G401 (cell line): Measurements from ENCODE around the gene INTS11. TPM values are rescaled to one million over a fixed set of nuclear protein-coding genes. Genes with fewer than 3 reads are reported as not detected.

Experiments used
- DNase-seq: peaks from one replicate; pipeline ENCODE4 v3.0.0-alpha.2; 2015; ENCODE audit warnings: low spot score
- in situ Hi-C: cut with HindIII; loops from 2 replicates; pipeline ENCODE4 v1.10.0; 2016; ENCODE audit warnings: low sequenced_read_pairs, mixed read lengths
- total RNA-seq: library from RNA; depleted of rRNA; stranded (reverse); fragments of >200 nt; shearing (Covaris generic); gene quantifications from 2 replicates; pipeline ENCODE4 v1.2.3, GENCODE V29; 2014

The INTS11 gene
- total RNA-seq, 1 experiment from 2014 or later, result 107 TPM

DNA sequence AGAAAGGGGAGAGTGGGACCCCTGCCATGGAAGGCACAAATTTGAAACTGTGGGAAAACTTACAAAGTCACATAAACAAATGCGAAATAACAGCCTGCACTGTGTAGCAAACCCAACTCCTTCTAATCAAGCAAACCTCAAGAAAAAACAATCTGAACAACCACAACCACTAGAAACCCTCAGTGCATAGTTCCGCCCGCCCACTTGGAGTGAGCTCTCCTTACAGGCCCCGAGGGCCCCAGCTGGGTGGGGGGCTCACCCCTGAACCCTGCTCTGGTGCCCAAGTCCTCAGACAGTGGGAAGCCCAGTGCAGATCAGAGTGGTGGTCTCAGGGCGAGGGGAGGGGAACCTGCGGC lies 34.8 kb upstream of the INTS11 start:
- in situ Hi-C loops, result no loop called here
- no peak for DNase-seq

DNA sequence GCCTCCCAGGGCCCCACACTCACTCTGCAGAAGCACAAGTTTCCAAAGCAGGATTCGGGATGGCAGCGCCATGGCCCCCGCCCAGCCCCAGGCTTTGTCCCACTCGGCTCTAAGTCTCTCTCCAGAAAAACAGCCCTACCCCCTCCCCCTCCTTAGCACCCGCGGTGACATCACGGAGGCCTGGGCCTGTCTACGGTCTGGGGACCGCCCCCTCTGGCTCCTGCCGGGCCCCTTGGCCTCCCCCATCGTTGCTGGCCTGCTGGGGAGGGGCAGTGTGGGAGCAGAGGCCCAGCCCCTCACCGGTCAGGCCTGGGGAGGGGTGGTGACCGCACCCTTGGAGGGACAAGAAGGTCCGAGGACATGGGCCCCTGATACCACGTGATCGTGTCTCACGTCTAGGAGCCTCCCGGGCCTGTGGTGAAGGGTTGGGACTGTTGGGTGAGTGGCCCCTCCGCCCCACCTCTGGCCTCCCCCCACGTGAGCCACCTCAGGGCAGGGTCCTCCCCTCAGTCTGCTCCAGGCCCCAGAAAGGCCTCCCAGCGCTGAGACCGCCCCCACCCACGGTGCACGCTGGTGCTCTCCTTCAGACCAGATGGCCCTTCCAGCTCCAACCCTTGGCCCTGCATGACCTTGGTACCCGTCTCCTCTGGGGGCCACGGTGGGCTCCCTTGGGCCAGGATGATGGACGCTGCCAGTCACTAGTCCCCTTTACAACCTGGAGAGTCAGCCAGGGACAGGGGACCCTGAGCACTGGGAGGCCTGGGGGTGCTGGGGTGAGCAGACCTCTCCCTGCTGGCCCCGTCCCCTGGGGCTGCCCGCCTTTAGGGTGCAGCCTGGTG lies 34.2 kb upstream of the INTS11 start, which contains the start of gene MXRA8:
Gene MXRA8, minus strand, starts transcription at position 123 of the 839 bp plus-strand sequence. Its CDS starts 51 bp downstream, at position 72.
- in situ Hi-C loops, result no loop called here
- DNase-seq, result no peak

DNA sequence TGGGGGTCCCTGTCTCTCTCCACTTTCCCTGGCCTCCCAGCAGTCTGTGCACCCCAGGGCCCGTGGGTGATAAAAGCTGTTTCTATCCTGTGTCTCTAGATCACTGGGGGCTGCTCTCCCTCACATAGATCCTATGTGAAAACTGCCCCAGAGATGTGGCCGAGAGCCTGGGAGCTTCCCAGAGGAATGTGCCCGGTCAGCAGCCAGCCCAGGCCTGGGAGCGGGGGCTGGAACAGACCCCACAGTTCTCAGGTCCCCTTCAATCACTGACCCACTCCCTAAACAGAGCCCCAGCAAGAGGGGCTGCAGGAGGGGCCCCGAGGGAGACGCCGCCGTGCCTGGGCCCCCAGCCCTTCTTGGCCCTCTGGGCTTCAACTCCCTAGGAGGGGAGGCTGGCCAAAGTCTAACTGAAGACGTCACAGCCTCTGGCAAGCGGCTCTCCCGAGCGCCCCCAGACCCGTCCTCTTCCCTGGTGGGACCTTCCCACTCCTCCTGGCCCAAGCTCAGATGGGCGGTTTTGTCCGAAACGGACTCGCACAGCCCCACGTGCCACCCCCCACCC lies 33.5 kb upstream of the INTS11 start:
- in situ Hi-C loops, result no loop called here
- DNase-seq, result no peak

DNA sequence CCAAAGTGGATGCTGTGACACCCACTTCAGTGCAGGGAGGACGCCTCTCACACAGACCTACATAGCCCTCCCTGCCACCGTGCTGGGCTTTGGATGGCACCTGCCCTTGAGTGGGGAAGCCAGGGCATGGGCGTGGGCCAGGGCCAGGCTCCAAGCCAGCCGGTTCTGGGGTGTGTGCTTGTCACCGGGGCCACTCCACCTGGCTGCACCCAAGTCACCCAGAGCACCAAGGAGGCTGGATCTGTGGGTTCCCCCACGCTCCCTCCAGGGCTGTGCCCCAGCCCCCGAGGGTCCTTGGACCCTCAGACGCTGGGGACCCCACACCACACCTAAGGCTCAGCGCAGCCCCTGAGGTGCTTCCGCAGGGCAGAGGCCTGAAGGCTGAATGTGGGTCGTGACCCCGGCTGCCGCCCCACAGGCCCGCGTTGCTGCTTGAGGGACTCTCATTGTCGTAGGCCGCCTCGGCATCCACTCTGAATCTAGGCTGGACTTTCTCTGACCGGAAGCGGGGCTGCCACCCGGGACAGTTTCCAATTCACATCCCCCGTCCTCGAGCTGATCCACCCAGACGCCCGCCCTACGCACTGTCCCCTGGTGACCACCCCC lies 32.4 kb upstream of the INTS11 start:
- no peak for DNase-seq
- in situ Hi-C loops, result no loop called here

DNA sequence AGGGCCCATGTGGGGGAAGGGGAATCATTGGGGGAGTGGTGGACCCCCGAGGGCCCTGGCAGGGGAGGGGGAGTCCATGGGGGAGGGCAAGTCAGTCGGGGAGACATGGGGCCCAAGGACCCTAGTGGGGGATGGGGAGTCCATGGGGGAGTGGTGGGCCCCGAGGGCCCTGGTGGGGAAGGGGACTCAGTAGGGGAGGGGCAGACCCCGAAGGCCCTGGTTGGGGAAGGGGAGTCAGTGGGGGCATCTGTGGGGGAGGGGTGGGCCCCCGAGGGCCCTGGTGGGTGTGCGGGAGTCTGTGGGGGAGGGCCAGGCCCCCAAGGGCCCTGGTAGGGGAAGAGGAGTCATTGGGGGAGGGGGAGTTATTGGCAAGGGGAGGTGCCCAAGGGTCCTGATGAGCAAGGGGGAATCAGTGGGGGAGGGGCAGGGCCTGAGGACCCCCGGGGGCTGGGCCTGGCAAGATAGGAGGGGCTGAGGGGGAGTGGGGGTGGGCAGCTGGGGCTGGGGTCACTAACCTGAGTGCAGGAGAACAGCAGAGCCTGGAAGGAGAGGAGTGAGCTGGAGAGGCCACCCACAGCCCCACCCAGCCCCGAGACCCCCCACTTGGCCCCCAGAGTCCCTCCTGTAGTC lies 31.8 kb upstream of the INTS11 start:
- no peak for DNase-seq
- in situ Hi-C loops, result no loop called here

DNA sequence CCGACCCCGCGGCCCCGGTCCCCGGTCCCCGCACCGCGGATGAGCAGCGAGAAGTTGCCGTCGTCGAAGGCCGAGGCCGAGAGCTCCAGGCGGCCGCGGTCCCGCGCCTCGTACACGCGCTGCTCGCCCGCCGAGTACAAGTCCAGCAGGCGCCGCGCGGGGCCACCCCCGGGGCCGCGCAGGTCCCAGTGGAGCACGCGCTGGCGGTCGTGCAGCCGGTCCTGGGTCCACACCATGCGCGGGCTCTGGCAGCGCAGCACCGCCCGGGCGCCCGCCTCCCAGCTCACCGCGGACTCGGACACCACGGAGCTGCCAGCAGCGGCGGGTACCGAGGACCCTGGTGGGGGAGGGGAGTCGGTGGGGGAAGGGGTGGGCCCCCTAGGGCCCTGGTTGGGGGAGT lies 31.0 kb upstream of the INTS11 start:
- DNase-seq, result no peak

DNA sequence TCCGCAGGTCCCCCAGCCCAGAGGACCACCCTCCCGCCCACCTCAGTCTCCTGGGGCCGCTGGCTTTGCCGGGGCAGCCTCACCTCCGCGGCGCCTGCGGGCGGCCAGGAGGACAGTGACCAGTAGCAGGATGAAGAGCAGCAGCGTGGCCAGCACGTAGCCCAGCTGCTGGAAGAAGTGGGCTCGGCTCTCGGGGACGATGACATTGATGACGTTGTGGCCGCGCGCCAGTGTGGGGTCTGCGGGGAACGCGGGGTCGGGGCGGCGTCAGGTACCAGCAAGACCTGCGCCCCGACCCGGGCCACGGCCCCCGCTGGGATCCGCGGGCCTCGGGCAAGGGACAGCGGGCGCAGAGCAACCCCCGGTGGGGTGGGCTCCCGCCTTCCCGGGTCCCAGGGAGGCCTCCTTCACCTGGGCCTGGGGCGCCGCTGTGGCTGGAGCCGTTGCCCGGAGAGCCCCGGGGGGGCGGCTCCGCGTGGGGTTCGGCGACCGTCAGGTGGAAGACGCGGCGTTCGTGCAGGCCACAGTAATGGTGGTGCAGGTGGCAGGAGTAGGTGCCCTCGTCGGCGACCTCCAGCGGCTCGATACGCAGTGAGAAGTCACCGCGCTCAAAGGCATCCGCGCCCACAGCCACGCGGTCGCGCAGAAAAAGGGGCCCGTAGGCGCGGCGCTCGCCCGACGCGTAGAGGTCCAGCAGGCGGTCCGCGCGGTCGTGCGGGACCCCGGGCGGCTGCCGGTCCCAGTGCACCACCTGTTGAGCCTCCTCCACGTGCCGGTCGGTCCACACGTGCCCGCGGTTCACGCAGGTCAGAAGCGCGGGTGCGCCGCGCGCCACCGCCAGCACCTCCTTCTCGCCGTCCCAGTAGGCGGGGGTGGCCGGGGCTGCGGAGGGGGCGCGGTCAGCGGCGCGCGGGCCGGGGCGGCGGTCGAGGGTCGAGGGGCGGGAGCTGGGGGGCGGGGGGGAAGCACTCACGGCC lies 30.1 kb upstream of the INTS11 start:
- in situ Hi-C loops, result no loop called here
- DNase-seq, result no peak

More for the DNA sequence above, 31.0 kb upstream of the INTS11 start:
- in situ Hi-C loops, result no loop called here

DNA sequence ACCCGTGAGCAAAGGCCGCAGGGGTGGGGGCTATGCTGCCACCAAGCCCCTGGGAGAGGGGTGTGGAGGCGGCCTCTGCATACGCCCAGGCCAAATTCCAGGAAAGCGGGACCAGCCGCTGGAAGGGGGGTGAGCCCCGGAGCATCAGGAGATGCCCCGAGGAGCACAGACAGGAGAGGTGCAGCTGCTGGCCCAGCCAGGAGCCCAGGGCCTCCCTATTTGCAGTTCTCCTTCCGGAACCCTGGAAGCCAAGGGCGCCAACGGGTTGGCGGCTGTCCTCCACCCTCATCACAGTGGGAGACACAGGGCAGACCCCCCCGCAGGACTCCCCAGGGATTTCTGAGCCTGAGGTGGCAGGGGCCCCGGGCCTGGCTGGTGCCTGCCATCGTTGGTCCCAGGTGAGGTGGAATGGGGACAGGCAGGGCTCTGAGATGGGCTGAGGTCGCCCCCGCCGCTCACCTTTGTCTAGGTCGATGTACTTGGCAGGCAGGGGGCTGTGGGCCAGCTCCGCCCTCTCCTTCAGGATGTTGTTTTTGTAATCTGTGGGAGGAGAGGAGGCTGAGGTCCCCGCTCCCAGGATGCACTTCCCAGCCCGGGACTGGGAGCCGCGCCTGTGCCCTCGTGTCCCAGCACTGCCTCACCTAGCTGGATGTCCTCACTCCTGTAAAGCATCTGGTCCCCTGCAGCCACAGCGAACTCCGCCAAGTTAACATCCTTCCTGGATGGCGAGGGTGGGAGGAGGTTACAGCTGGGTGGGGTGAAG lies 29.1 kb upstream of the INTS11 start:
- in situ Hi-C loops, result no loop called here
- no peak for DNase-seq

DNA sequence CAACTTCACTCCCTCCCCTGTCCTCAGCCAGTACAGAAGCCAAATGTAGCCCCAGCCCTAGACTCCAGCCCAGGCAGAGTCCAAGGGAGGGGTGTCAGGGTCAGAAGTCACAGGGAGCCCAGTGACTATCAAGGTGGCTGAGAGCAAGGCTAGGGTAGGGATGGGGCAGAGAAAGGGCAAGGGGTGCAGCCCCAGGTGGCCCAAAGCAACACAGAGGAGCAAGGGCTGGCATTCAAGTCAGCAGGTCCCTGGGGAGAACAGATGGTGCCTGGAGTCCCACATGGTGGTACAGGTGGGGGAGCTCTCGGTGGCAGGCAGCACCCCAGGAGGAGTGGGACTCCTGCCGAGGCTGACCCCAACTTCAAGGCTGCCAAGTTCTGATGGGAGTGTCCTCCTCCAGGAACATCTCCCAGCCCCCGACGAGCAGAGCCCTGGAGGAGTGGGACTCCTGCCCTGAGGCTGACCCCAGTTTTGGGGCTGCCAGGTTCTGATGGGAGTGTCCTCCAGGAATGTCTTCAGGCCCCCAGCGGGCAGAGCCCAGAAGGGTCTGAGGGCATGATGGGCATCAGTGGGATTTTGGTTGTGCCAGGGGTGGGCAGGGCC lies 28.4 kb upstream of the INTS11 start:
- DNase-seq, result no peak
- in situ Hi-C loops, result no loop called here

DNA sequence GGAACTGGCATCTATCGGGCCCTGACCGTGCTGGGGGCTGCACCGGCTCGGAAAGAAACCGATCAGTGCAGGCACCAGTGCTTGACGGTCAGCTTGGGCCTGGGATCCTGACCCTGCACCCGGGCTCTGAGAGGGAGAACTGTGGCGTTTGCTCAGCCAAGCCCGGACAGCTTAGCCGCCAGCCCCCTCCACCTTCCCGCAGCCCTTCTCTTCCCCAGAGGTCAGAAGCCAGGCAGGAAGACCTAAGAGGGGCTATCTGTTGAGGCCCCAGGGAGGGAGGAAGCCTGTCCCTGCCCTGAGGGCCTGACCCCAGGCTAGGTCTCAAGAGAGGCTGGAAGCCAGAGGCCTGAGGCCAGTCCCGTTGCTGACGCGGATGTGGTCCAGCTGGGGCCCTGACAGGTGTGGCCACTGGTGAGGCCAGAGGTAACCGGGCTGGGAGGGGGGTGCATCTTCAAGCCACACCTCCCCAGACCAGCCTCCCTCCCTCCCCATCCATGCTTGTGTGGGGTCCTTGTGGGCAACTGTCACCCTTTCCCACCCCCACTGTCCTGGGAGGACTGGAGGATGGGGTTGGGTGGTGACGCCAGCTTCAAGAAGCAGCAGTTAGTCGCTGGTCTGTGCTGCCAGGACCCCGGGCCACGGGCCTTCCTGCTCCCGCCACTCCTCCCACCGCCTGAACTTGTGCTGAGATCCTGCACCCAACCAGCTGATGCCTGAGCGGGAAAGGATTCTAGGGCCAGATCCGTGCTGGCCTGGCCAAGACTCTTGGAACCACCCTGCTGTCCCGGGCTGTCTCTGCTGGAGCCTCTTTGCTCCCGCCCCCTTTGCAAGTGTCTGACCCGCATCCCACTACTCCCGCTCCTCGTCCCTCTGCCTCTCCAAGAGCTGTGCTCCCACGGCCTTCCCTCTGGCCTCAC lies 27.3 kb upstream of the INTS11 start:
- DNase-seq, result peak; percentile 24
- in situ Hi-C loops, result no loop called here

DNA sequence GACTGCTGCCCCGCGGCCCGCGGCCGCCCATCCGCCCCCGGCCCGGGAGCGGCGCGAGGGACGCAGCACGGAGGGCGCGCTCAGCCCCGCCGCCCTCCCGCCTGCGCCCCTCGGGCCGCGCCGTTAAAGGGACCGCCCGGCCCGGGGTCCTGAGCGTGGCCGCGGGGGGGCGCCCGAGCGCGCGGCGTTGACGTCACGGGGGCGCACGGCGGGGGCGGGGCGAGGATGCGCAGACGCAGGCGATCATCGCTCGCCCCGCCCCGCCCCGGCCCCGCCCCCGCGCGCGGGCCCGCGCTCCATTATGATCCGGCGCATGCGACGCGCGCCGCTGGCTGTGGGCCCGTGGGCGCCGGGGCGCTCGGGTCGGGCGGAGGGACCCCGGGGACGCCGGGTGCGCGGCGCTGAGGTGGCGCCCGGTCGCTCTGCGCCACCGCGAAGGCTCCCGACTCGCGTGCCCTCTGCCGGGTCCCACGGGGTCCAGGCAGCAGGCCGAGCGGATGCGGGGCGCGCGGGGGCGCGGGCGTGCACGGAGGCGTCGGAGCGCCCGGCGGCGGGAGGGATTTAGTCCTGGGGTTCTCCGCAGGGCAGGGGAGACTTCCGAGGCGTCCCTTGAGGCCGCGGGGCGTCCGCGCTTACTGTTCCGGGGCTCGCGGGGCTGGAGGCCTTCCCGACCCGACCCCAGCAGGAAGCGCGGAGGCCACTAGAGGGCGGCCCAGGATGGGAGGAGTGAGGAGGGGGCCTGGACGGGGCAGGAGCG lies 25.0 kb upstream of the INTS11 start, which contains the start of gene DVL1:
Gene DVL1, minus strand, starts transcription at position 163 of the 757 bp plus-strand sequence. CDS start 353 bp downstream, outside the sequence.
- in situ Hi-C loops, result no loop called here
- peak; percentile 49 for DNase-seq

DNA sequence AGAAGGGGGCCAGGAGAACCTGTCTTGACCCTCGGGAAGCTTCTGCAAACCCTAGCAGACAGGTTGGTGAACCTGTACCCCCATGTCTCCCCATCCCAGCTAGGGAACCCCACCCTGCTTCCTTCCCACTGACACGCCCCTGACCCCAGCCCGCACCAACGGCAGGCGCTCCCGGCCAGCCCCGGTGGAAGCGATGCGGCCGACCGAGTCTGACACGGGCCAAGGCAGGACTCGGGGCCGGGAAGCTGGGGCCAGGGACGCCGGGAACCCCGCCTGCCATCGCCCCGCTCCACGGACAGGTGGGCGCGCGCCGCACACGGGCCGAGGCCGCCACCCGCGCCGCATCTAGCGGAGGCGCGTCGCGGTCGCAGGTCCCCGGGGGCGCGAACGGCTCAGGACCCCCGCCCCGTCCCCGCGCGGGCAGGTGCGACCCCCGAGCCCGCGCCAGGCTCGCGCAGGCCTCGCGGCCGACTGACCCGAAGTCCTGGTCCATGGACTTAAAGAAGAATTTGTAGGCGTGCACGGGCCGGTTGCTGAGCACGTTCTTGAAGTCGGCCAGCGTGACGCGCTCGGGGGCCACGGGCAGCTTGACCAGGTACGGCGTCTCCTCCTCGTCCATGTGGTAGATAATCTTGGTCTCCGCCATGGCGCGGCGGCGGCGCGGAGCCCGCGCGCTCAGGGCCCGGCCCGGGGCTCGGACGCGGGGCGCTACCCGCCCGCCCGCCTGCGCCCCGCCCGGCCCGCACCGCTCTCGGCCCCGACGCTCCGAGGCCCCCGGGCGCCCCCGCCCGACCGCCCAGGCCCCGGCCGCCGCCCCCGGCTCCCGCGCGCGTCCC lies 24.2 kb upstream of the INTS11 start:
- in situ Hi-C loops, result no loop called here
- no peak for DNase-seq

DNA sequence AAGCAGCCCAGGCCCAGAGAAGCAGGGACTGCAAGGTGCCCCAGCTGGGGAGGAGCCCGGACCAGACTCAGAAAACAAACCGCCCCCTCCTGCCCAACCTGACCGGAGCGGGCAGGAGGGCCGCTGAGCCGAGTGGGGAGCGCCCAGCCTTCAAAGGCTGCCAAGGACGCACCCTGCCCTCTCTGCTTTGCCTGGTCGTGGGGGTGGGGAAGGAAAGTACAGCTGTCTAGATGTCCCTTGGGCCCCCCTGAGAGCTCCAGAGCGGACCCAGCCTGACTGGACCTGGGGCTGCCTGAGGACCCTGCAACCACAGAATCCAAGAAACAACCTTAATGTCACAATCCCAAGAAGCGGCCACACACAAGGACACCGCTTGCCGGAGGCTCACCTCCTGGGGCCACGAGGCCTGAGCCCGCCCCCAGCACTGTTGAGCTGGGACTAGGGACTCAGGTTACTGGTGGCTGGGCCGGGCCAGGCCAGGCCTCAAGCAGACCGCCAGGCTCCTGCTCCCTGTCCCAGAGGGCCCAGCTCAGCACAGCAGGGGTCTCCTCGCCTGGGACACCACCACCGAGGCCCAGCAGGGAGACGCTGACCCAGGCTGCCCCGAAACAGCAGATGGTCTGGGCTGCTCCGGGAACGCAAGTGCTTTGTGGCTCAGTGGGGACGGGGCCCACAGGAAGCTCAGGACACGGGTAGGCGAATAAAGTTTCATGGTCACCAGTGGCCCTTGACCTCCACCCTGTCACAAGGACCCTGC lies 23.4 kb upstream of the INTS11 start:
- DNase-seq, result no peak
- in situ Hi-C loops, result no loop called here

DNA sequence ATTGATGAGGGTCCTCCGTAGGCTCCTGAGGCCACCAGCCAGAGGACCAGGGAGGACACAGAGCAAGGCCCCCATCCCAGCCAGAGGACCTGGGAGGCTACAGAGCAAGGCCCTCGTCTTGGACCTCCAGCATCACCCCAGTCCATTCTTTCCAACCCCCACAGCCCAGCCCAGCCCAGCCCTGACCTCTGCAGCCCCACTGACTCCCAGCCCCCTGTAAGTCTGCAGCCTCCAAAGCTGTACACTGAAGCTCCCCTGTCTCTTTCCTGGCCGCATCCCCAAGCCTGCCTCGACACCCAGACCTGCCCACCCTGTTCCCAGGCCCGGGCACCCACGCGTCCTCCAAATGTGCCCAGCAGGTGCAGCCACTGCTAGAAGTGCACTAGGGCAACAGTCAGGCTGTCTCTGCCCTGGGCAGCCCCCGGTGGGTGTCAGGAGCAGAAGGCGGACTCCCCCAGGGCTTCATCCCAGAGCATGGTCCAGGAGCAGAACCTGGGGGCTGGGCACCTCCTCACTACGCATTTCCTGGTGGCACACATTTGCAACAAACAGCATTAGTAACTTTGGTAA lies 22.7 kb upstream of the INTS11 start:
- in situ Hi-C loops, result no loop called here
- no peak for DNase-seq
